Stimulated activated CD4-positive, alpha-beta T cell treated with anti-CD3 and anti-CD28 coated beads, Interleukin-1b, Interleukin-23, amount 100 ng/mL, for 1 hour (primary cell): Measurements from ENCODE around the gene SH3BP5.

Experiments used
- DNase-seq, 2 donors: peaks; one replicate each; pipeline ENCODE4 v3.0.0-alpha.2; 2020; ENCODE audit warnings: low read depth in 2 of 2

The SH3BP5 gene

GRCh38 chr3:15273227-15273626 is 59.2 kb downstream of the SH3BP5 start:
- DNase-seq, result no peak

- DNase-seq, result no peak
Observed at GRCh38 chr3:15272426-15273196, 59.8 kb downstream of the SH3BP5 start.

- peak; percentile 55 to 63 for DNase-seq
Observed at GRCh38 chr3:15271785-15272381, 60.5 kb downstream of the SH3BP5 start.

GRCh38 chr3:15271030-15271429 is 61.4 kb downstream of the SH3BP5 start:
- DNase-seq, result no peak

- DNase-seq, result peak; percentile 60 to 74
Observed at GRCh38 chr3:15269091-15269989, 63.0 kb downstream of the SH3BP5 start.

- DNase-seq, result peak; percentile 67 to 68
Observed at GRCh38 chr3:15268033-15268631, 64.3 kb downstream of the SH3BP5 start.

GRCh38 chr3:15267502-15267901 is 64.9 kb downstream of the SH3BP5 start:
- DNase-seq, result no peak

- DNase-seq, result no peak
Observed at GRCh38 chr3:15266510-15267376, 65.6 kb downstream of the SH3BP5 start.

- no peak for DNase-seq
Observed at GRCh38 chr3:15265655-15266509, 66.5 kb downstream of the SH3BP5 start.

- DNase-seq, result no peak
Observed at GRCh38 chr3:15264486-15264885, 67.9 kb downstream of the SH3BP5 start.

GRCh38 chr3:15263926-15264325 is 68.5 kb downstream of the SH3BP5 start:
- no peak for DNase-seq

GRCh38 chr3:15263120-15263519 is 69.3 kb downstream of the SH3BP5 start:
- no peak for DNase-seq

GRCh38 chr3:15262021-15262420 is 70.4 kb downstream of the SH3BP5 start:
- DNase-seq, result no peak

- DNase-seq, result no peak
Observed at GRCh38 chr3:15261274-15261673, 71.1 kb downstream of the SH3BP5 start.

GRCh38 chr3:15260531-15260930 is 71.9 kb downstream of the SH3BP5 start:
- DNase-seq, result no peak

GRCh38 chr3:15258720-15259119 is 73.7 kb downstream of the SH3BP5 start:
- no peak for DNase-seq

GRCh38 chr3:15256861-15257341 is 75.5 kb downstream of the SH3BP5 start:
- DNase-seq, result no peak

GRCh38 chr3:15255215-15255614 is 77.2 kb downstream of the SH3BP5 start:
- DNase-seq, result no peak

- no peak for DNase-seq
Observed at GRCh38 chr3:15253023-15253697, 79.2 kb downstream of the SH3BP5 start.
